Measurements from ENCODE around the gene SCUBE3.
A peak's percentile ranks its signal among the peaks of the same experiment; 100 is the strongest.

Gene SCUBE3

GRCh38 chr6:35297601-35298481 is 84.1 kb downstream of the SCUBE3 start, which contains the start of gene DEF6:
TSS of gene DEF6 (plus strand) at chr6:35297818. CDS start at chr6:35297857, 39 bp downstream.
- DNase-seq (ENCODE audit: insufficient read length, low spot score) (peak; percentile 90), FAIRE-seq (peak; percentile 99)
- no peak for TF ChIP-seq TAF1 (IDR thresholded peaks at IDR 0.05; ENCODE audit: low read depth, low read length)
- TF ChIP-seq SPI1 (IDR thresholded peaks at IDR 0.05; ENCODE audit: low read depth, low read length), result peak; percentile 50
- TF ChIP-seq POLR2A (IDR thresholded peaks at IDR 0.05; ENCODE audit: low read depth, low read length), result no peak
- TF ChIP-seq PAX5 (IDR thresholded peaks at IDR 0.05; ENCODE audit: insufficient read depth, low read length, severe bottlenecking), result no peak
- TF ChIP-seq POU2F2 (IDR thresholded peaks at IDR 0.05; ENCODE audit: low read depth, low read length), result peak; percentile 95
- TF ChIP-seq POLR2AphosphoS5 (IDR thresholded peaks at IDR 0.05; ENCODE audit: low read depth, low read length), result peak; percentile 19; the same call in 1 of the 2 replicates

- no peak for TF ChIP-seq SPI1 (IDR thresholded peaks at IDR 0.05; ENCODE audit: low read depth, low read length)
- no peak for TF ChIP-seq TAF1 (IDR thresholded peaks at IDR 0.05; ENCODE audit: low read depth, low read length)
- no peak for TF ChIP-seq POU2F2 (IDR thresholded peaks at IDR 0.05; ENCODE audit: low read depth, low read length)
- TF ChIP-seq POLR2AphosphoS5 (IDR thresholded peaks at IDR 0.05; ENCODE audit: low read depth, low read length), result no peak
- TF ChIP-seq PAX5 (IDR thresholded peaks at IDR 0.05; ENCODE audit: insufficient read depth, low read length, severe bottlenecking), result no peak
- no peak for TF ChIP-seq POLR2A (IDR thresholded peaks at IDR 0.05; ENCODE audit: low read depth, low read length)
- FAIRE-seq (no peak), DNase-seq (ENCODE audit: insufficient read length, low spot score) (no peak)
Observed at GRCh38 chr6:35298625-35299140, 84.9 kb downstream of the SCUBE3 start.

- FAIRE-seq (no peak), DNase-seq (ENCODE audit: insufficient read length, low spot score) (no peak)
- TF ChIP-seq PAX5 (IDR thresholded peaks at IDR 0.05; ENCODE audit: insufficient read depth, low read length, severe bottlenecking), result no peak
- TF ChIP-seq POU2F2 (IDR thresholded peaks at IDR 0.05; ENCODE audit: low read depth, low read length), result no peak
- TF ChIP-seq POLR2A (IDR thresholded peaks at IDR 0.05; ENCODE audit: low read depth, low read length), result no peak
- peak; percentile 54 for TF ChIP-seq SPI1 (IDR thresholded peaks at IDR 0.05; ENCODE audit: low read depth, low read length)
- TF ChIP-seq TAF1 (IDR thresholded peaks at IDR 0.05; ENCODE audit: low read depth, low read length), result no peak
- no peak for TF ChIP-seq POLR2AphosphoS5 (IDR thresholded peaks at IDR 0.05; ENCODE audit: low read depth, low read length)
Observed at GRCh38 chr6:35299674-35300073, 85.9 kb downstream of the SCUBE3 start.

- no peak for FAIRE-seq
- no peak for DNase-seq (ENCODE audit: insufficient read length, low spot score)
- no peak for TF ChIP-seq TAF1 (IDR thresholded peaks at IDR 0.05; ENCODE audit: low read depth, low read length)
- TF ChIP-seq POLR2AphosphoS5 (IDR thresholded peaks at IDR 0.05; ENCODE audit: low read depth, low read length), result no peak
- no peak for TF ChIP-seq POLR2A (IDR thresholded peaks at IDR 0.05; ENCODE audit: low read depth, low read length)
- no peak for TF ChIP-seq POU2F2 (IDR thresholded peaks at IDR 0.05; ENCODE audit: low read depth, low read length)
- TF ChIP-seq PAX5 (IDR thresholded peaks at IDR 0.05; ENCODE audit: insufficient read depth, low read length, severe bottlenecking), result no peak
- TF ChIP-seq SPI1 (IDR thresholded peaks at IDR 0.05; ENCODE audit: low read depth, low read length), result no peak
Observed at GRCh38 chr6:35300848-35301247, 87.1 kb downstream of the SCUBE3 start.

All from GM12891 (cell line).